ENCODE data around the gene PHYH.
"Not testable (repeated sequence)": the region's sequence is repeated elsewhere in the genome, so short reads cannot be mapped to it uniquely, and the experiment has no call there.

PHYH gene

DNA sequence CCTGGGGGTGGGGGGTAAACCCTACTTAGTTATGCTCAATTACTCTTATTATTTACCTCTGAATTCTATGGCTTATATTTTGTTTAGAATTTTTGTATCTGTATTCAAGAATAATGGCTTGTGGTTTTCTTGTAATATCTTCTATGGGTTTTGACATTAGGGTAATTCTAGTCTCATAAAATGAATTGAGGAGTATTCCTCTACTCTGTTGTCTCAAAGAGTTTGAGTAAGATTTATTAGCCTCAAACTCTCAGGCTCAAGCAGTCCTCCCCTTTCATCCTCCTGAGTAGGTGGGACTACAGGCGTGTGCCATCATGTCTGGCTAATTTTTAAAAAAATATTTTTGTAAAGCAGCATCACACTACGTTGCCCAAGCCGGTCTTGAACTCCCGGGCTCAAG, 46.1 kb downstream of the PHYH start:
- Histone ChIP-seq H3K36me3 (no peaks in the 10 kb centered on the region), H3K4me1 (no peaks in the 10 kb centered on the region), H3K27me3 (no peaks in the 10 kb centered on the region), H3K9me3 (no peaks in the 10 kb centered on the region), H3K27ac (no peak overlapping the region), H3K4me3 (no peak overlapping the region)
- DNase-seq: no peak
- TF ChIP-seq, protein P1, sequence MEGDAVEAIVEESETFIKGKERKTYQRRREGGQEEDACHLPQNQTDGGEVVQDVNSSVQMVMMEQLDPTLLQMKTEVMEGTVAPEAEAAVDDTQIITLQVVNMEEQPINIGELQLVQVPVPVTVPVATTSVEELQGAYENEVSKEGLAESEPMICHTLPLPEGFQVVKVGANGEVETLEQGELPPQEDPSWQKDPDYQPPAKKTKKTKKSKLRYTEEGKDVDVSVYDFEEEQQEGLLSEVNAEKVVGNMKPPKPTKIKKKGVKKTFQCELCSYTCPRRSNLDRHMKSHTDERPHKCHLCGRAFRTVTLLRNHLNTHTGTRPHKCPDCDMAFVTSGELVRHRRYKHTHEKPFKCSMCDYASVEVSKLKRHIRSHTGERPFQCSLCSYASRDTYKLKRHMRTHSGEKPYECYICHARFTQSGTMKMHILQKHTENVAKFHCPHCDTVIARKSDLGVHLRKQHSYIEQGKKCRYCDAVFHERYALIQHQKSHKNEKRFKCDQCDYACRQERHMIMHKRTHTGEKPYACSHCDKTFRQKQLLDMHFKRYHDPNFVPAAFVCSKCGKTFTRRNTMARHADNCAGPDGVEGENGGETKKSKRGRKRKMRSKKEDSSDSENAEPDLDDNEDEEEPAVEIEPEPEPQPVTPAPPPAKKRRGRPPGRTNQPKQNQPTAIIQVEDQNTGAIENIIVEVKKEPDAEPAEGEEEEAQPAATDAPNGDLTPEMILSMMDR (IDR thresholded peaks at IDR 0.05): no peak
- intact Hi-C loops (cut with DNase I; ENCODE audit: low total_unique reads): no loop called here

DNA sequence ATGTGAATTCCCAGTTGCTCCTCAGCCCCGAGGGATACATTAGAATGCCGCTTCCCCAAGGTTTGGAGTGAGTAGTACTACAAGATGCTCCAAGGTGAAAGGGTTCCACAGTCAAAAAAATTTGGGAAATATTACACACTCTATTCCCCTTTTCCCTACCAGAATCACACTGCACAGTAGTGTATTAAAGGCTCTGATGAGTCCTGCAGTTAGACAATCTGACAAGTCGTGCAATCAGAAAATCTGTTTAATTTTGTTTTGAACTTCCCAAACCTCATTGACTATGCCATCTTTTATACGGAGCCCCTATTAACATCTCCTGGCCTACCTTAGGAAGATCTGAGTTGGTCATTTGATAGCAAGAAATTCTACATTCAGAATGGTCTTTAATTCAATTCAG, 52.1 kb downstream of the PHYH start:
- Histone ChIP-seq H3K36me3 (no peaks in the 10 kb centered on the region), H3K4me3 (no peak overlapping the region), H3K27ac (no peak overlapping the region), H3K27me3 (no peaks in the 10 kb centered on the region), H3K4me1 (no peaks in the 10 kb centered on the region), H3K9me3 (no peaks in the 10 kb centered on the region)
- TF ChIP-seq, protein P1 (IDR thresholded peaks at IDR 0.05): no peak
- intact Hi-C loops (cut with DNase I; ENCODE audit: low total_unique reads): no loop called here
- no peak for DNase-seq

DNA sequence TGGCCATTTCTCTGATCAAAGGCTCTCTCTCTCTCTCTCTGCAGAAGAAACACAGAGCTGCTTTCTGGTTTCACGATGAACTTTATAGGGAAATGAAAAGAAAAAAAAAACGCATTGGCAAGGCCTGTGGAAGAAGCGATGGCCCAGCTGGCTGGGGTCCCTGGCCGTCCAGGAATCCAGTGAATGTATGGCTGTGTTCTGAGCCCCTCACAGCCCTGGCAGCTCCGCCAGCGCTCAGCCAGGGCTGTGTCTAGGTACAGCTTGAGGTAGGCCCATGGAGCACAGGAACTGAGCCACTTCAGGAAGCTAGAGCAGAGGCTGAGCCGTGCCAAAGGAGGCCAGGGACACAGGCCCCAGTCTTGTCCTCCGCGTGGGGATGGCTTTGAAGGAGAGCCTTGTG, 52.6 kb downstream of the PHYH start:
- no peaks in the 10 kb centered on the region for H3K27me3 ChIP-seq
- intact Hi-C loops (cut with DNase I; ENCODE audit: low total_unique reads): no loop called here
- H3K27ac ChIP-seq: no peak overlapping the region
- DNase-seq: no peak
- no peaks in the 10 kb centered on the region for H3K36me3 ChIP-seq
- H3K9me3 ChIP-seq: no peaks in the 10 kb centered on the region
- no peaks in the 10 kb centered on the region for H3K4me1 ChIP-seq
- TF ChIP-seq, protein P1 (IDR thresholded peaks at IDR 0.05): no peak
- no peak overlapping the region for H3K4me3 ChIP-seq

DNA sequence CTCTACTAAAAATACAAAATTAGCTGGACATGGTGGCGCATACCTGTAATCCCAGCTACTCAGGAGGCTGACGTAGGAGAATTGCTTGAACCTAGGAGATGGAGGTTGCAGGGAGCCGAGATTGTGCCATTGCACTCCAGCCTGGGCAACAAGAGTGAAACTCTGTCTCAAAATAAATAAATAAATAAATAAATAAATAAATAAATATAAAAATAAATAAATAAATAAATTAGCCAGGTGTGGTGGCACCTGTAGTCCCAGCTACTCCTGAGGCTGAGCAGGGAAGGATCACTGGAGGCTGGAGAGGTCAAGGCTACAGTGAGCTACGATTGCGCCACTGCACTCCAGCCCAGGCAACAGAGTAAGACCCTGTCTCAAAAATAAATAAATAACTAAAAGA, 57.6 kb downstream of the PHYH start:
- H3K27me3 ChIP-seq; intact Hi-C loops (cut with DNase I; ENCODE audit: low total_unique reads); H3K9me3 ChIP-seq; H3K4me1 ChIP-seq; DNase-seq; H3K36me3 ChIP-seq; H3K4me3 ChIP-seq; H3K27ac ChIP-seq: not testable (repeated sequence)

DNA sequence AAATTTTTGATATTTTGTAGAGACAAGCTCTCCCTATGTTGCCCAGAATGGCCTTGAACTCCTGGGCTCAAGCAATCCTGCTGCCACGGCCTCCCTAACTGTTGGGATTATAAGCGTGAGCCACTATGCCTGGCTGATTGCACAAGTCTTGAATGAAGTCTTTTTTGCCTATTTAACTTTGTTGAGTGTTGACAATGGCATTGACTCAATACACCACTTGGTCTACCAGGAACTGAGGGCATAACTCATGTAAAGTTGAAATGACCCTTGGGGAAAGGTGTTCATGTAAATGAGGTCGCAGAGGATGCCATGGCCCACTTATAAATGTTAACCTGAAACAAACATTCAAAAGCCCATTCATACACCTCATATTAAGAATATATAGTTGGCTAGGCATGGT, 58.3 kb downstream of the PHYH start:
- Histone ChIP-seq H3K9me3 (no peaks in the 10 kb centered on the region), H3K4me1 (no peaks in the 10 kb centered on the region), H3K36me3 (no peaks in the 10 kb centered on the region), H3K27ac (no peak overlapping the region), H3K27me3 (no peaks in the 10 kb centered on the region), H3K4me3 (no peak overlapping the region)
- TF ChIP-seq, protein P1 (IDR thresholded peaks at IDR 0.05): no peak
- no peak for DNase-seq
- intact Hi-C loops (cut with DNase I; ENCODE audit: low total_unique reads): no loop called here

DNA sequence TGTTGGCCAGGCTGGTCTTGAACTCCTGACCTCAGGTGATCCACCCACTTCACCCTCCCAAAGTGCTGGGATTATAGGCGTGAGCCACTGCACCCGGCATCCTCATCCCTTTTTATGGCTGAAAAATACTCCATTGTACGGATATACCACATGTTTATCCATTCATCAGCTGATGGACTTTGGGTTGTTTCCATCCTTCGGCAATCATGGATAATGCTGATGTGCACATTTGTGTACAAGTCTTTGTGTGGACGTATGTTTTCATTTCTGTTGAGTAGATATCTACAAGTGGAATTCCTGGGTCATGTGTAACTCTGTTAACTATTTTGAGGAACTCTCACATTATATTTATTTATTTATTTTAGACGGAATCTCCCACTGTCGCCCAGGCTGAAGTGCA, 59.9 kb downstream of the PHYH start:
- H3K36me3 ChIP-seq: no peaks in the 10 kb centered on the region
- TF ChIP-seq, protein P1 (IDR thresholded peaks at IDR 0.05): no peak
- H3K9me3 ChIP-seq: no peaks in the 10 kb centered on the region
- H3K27me3 ChIP-seq: no peaks in the 10 kb centered on the region
- no peaks in the 10 kb centered on the region for H3K4me1 ChIP-seq
- H3K4me3 ChIP-seq: no peak overlapping the region
- no peak for DNase-seq
- no peak overlapping the region for H3K27ac ChIP-seq
- intact Hi-C loops (cut with DNase I; ENCODE audit: low total_unique reads): no loop called here

Data from tibial artery (tissue), 4 donors.